Measurements from ENCODE around the gene ZBTB7C. TPM values are rescaled to one million over a fixed set of nuclear protein-coding genes. Genes with fewer than 3 reads are reported as not detected.

Gene ZBTB7C
- polyA plus RNA-seq, 1 of the 3 experiments (the other 2 are of a cell fraction), result 0.05 TPM

DNA sequence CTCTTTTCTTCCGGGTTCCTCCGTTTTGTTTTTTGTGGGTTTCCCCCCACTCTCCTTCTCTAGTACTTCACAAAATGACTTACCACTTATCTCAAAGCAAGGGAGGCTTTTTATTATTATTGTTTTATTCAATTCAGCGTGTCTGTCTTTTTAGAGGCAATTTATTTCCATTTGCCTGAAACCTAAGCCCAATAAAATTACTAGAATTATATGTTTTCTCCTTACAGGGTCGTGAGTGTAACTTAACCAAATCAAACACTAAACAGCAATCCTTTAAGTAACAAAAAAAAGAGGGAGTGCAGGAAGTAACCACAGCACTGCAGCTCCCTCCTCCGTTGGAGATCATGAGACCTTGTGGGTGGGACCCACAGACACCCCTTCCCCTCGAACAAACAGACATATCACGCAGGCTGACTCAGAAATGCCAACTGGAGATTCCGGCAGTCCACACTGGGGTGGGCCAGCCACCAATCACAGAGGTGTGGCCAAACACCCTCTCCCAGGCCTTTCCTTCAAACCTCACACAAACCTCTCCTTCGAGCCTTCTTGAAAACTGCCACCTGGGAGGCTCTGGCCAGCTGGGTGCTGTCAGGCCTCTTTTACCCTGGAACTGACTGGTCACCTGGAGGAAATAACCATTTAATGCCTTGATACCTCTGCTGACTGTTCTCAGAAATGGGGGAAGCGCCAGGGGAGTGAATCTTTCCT, 271.7 kb downstream of the ZBTB7C start:
- 78% methylated on average over 10 of the region's 10 CpGs for WGBS (ENCODE audit: low lambda C conversion rate)
- H3K9me3 ChIP-seq, result no peaks in the 10 kb centered on the region
- H3K27ac ChIP-seq (ENCODE audit: low read depth in 2 of 2, low read length in 1 of 2), result peak overlapping the region in 1 of 2 experiments; percentile 90; a peak in 1 of 4 replicates
- H3K79me2 ChIP-seq (ENCODE audit: insufficient read depth), result no peaks in the 10 kb centered on the region
- peaks cover 52% of the 10 kb centered on the region for H3K27me3 ChIP-seq (ENCODE audit: insufficient read depth)
- H3K36me3 ChIP-seq (replicated peaks in 1 of 2; ENCODE audit: control insufficient read depth in 1 of 2, insufficient read depth in 2 of 2, low read length in 1 of 2), result no peaks in the 10 kb centered on the region
- ChIA-PET POLR2A (interaction anchor here (0.6 to 1.0 kb wide), 2 partner anchors 15 to 63 kb away, joined by 3 to 4 read pairs; no protein-coding TSS in a partner anchor), CTCF (interaction anchor here (0.9 to 3.0 kb wide), 6 partner anchors 23 to 99 kb away, joined by 3 to 15 read pairs (median 4); no protein-coding TSS in a partner anchor)
- no peak overlapping the region for H3K4me2 ChIP-seq
- peaks cover 0 to 79% of the 10 kb centered on the region in 2 experiments; a peak in 2 of 4 replicates for H3K4me1 ChIP-seq (ENCODE audit: control insufficient read depth in 1 of 2, insufficient read depth in 2 of 2, low read depth in 1 of 2, low read length in 1 of 2)
- no peak for DNase-seq
- TF ChIP-seq RAD21 (IDR thresholded peaks at IDR 0.05; ENCODE audit: low read length), result no peak
- TF ChIP-seq, protein P1, sequence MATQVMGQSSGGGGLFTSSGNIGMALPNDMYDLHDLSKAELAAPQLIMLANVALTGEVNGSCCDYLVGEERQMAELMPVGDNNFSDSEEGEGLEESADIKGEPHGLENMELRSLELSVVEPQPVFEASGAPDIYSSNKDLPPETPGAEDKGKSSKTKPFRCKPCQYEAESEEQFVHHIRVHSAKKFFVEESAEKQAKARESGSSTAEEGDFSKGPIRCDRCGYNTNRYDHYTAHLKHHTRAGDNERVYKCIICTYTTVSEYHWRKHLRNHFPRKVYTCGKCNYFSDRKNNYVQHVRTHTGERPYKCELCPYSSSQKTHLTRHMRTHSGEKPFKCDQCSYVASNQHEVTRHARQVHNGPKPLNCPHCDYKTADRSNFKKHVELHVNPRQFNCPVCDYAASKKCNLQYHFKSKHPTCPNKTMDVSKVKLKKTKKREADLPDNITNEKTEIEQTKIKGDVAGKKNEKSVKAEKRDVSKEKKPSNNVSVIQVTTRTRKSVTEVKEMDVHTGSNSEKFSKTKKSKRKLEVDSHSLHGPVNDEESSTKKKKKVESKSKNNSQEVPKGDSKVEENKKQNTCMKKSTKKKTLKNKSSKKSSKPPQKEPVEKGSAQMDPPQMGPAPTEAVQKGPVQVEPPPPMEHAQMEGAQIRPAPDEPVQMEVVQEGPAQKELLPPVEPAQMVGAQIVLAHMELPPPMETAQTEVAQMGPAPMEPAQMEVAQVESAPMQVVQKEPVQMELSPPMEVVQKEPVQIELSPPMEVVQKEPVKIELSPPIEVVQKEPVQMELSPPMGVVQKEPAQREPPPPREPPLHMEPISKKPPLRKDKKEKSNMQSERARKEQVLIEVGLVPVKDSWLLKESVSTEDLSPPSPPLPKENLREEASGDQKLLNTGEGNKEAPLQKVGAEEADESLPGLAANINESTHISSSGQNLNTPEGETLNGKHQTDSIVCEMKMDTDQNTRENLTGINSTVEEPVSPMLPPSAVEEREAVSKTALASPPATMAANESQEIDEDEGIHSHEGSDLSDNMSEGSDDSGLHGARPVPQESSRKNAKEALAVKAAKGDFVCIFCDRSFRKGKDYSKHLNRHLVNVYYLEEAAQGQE (IDR thresholded peaks at IDR 0.05; ENCODE audit: low read depth, low read length), result no peak
- TF ChIP-seq TAF1 (IDR thresholded peaks at IDR 0.05; ENCODE audit: borderline replicate concordance, low read depth, low read length), result no peak
- TF ChIP-seq EZH2phosphoT487 (IDR thresholded peaks at IDR 0.05; ENCODE audit: borderline replicate concordance, low read depth), result no peak
- no peak for TF ChIP-seq MEF2A (IDR thresholded peaks at IDR 0.05; ENCODE audit: borderline replicate concordance, low read depth)
- no peak for TF ChIP-seq NFIC (IDR thresholded peaks at IDR 0.05; ENCODE audit: borderline replicate concordance)
- no peak for TF ChIP-seq MAX (IDR thresholded peaks at IDR 0.05; ENCODE audit: low read depth)
- H3F3A ChIP-seq (replicated peaks; ENCODE audit: insufficient read depth), result no peaks in the 10 kb centered on the region
- no peak overlapping the region for H2AFZ ChIP-seq (ENCODE audit: low read depth)
- no peak overlapping the region for H3K9ac ChIP-seq
- H3K9me2 ChIP-seq, result no peaks in the 10 kb centered on the region
- no peaks in the 10 kb centered on the region for H4K20me1 ChIP-seq (ENCODE audit: insufficient read depth)
- H3K4me3 ChIP-seq (ENCODE audit: low read depth in 2 of 2, low read length in 1 of 2), result no peak overlapping the region

- no peaks in the 10 kb centered on the region for H3K9me2 ChIP-seq
- POLR2A ChIA-PET, result interaction anchor here (0.6 to 1.5 kb wide), 7 partner anchors 15 to 225 kb away, joined by 3 to 17 read pairs (median 4); no protein-coding TSS in a partner anchor
- no peak overlapping the region for H2AFZ ChIP-seq (ENCODE audit: low read depth)
- H4K20me1 ChIP-seq (ENCODE audit: insufficient read depth), result no peaks in the 10 kb centered on the region
- peak; percentile 86 for DNase-seq
- peak overlapping the region; percentile 41 to 47; a peak in 3 of 4 replicates for H3K4me3 ChIP-seq (ENCODE audit: low read depth in 2 of 2, low read length in 1 of 2)
- no peaks in the 10 kb centered on the region for H3K36me3 ChIP-seq (replicated peaks in 1 of 2; ENCODE audit: control insufficient read depth in 1 of 2, insufficient read depth in 2 of 2, low read length in 1 of 2)
- no peak overlapping the region for H3K9ac ChIP-seq
- H3F3A ChIP-seq (replicated peaks; ENCODE audit: insufficient read depth), result no peaks in the 10 kb centered on the region
- peak overlapping the region; percentile 71; the same call in 1 of the 2 replicates for H3K4me2 ChIP-seq
- no peaks in the 10 kb centered on the region for H3K9me3 ChIP-seq
- H3K4me1 ChIP-seq (ENCODE audit: control insufficient read depth in 1 of 2, insufficient read depth in 2 of 2, low read depth in 1 of 2, low read length in 1 of 2), result peaks cover 0 to 73% of the 10 kb centered on the region in 2 experiments; a peak in 2 of 4 replicates
- CTCF ChIA-PET, result interaction anchor here (0.7 to 3.0 kb wide), 11 partner anchors 24 to 306 kb away, joined by 3 to 15 read pairs (median 4); no protein-coding TSS in a partner anchor
- no peaks in the 10 kb centered on the region for H3K79me2 ChIP-seq (ENCODE audit: insufficient read depth)
- peak overlapping the region in 1 of 2 experiments; percentile 86; a peak in 2 of 4 replicates for H3K27ac ChIP-seq (ENCODE audit: low read depth in 2 of 2, low read length in 1 of 2)
- WGBS (ENCODE audit: low lambda C conversion rate), result 84% methylated on average over 8 of the region's 51 CpGs
- H3K27me3 ChIP-seq (ENCODE audit: insufficient read depth), result peaks cover 54% of the 10 kb centered on the region
- TF ChIP-seq ZBTB33 (IDR thresholded peaks at IDR 0.05; ENCODE audit: borderline replicate concordance, low read depth), result no peak
- TF ChIP-seq MXI1 (IDR thresholded peaks at IDR 0.05; ENCODE audit: low read depth, low read length), result no peak
- TF ChIP-seq TAF1 (IDR thresholded peaks at IDR 0.05; ENCODE audit: borderline replicate concordance, low read depth, low read length), result no peak
- no peak for TF ChIP-seq YY1 (IDR thresholded peaks at IDR 0.05; ENCODE audit: low read depth)
- no peak for TF ChIP-seq CHD2 (IDR thresholded peaks at IDR 0.05; ENCODE audit: low read length, partially characterized antibody)
- TF ChIP-seq RXRA (IDR thresholded peaks at IDR 0.05; ENCODE audit: borderline replicate concordance, low read depth), result no peak
- no peak for TF ChIP-seq TCF12 (IDR thresholded peaks at IDR 0.05)
- no peak for TF ChIP-seq JUND (IDR thresholded peaks at IDR 0.05)
- no peak for TF ChIP-seq EZH2phosphoT487 (IDR thresholded peaks at IDR 0.05; ENCODE audit: borderline replicate concordance, low read depth)
- TF ChIP-seq USF2 (IDR thresholded peaks at IDR 0.05; ENCODE audit: borderline replicate concordance, low read depth, low read length), result no peak
- TF ChIP-seq, protein P2, sequence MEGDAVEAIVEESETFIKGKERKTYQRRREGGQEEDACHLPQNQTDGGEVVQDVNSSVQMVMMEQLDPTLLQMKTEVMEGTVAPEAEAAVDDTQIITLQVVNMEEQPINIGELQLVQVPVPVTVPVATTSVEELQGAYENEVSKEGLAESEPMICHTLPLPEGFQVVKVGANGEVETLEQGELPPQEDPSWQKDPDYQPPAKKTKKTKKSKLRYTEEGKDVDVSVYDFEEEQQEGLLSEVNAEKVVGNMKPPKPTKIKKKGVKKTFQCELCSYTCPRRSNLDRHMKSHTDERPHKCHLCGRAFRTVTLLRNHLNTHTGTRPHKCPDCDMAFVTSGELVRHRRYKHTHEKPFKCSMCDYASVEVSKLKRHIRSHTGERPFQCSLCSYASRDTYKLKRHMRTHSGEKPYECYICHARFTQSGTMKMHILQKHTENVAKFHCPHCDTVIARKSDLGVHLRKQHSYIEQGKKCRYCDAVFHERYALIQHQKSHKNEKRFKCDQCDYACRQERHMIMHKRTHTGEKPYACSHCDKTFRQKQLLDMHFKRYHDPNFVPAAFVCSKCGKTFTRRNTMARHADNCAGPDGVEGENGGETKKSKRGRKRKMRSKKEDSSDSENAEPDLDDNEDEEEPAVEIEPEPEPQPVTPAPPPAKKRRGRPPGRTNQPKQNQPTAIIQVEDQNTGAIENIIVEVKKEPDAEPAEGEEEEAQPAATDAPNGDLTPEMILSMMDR (IDR thresholded peaks at IDR 0.05), result no peak
Observed at GRCh38 chr18:48136827-48137373, 272.3 kb downstream of the ZBTB7C start.

Measured in SK-N-SH (cell line).